NOMO-1 treated with DMSO at 0.1 percent for 48 hours (cell line): ENCODE measurements around the gene DTL.

Source experiments
- DNase-seq: peaks from one replicate; lab custom pipeline; 2025; ENCODE audit not compliant: unreplicated experiment; lab: John Stamatoyannopoulos, UW

Gene DTL

GRCh38 chr1:212089560-212090163 is 54.1 kb downstream of the DTL start:
- DNase-seq, result peak; percentile 19

GRCh38 chr1:212091438-212092121 is 56.0 kb downstream of the DTL start:
- DNase-seq, result no peak

- DNase-seq, result no peak
Measured at GRCh38 chr1:212097360-212097759, 61.8 kb downstream of the DTL start.

- DNase-seq, result no peak
Measured at GRCh38 chr1:212098310-212098709, 62.8 kb downstream of the DTL start.

GRCh38 chr1:212098771-212099170 is 63.2 kb downstream of the DTL start:
- no peak for DNase-seq

GRCh38 chr1:212101251-212101650 is 65.7 kb downstream of the DTL start:
- no peak for DNase-seq

GRCh38 chr1:212101735-212102134 is 66.2 kb downstream of the DTL start:
- DNase-seq, result no peak

GRCh38 chr1:212104586-212105325 is 69.2 kb downstream of the DTL start:
- DNase-seq, result no peak

- DNase-seq, result no peak
Measured at GRCh38 chr1:212106286-212106792, 70.8 kb downstream of the DTL start.

- DNase-seq, result no peak
Measured at GRCh38 chr1:212107481-212107880, 71.9 kb downstream of the DTL start.

GRCh38 chr1:212108187-212108586 is 72.6 kb downstream of the DTL start:
- no peak for DNase-seq

- no peak for DNase-seq
Measured at GRCh38 chr1:212108981-212109380, 73.4 kb downstream of the DTL start.

- DNase-seq, result peak; percentile 57
Measured at GRCh38 chr1:212109728-212110127, 74.2 kb downstream of the DTL start.

GRCh38 chr1:212110617-212111016 is 75.1 kb downstream of the DTL start:
- no peak for DNase-seq

GRCh38 chr1:212111536-212111935 is 76.0 kb downstream of the DTL start:
- DNase-seq, result no peak

GRCh38 chr1:212113706-212114105 is 78.2 kb downstream of the DTL start:
- no peak for DNase-seq

GRCh38 chr1:212118167-212118871 is 82.8 kb downstream of the DTL start:
- DNase-seq, result no peak

GRCh38 chr1:212118872-212119260 is 83.3 kb downstream of the DTL start:
- DNase-seq, result no peak

- DNase-seq, result no peak
Measured at GRCh38 chr1:212119397-212119837, 83.9 kb downstream of the DTL start.

GRCh38 chr1:212119863-212120262 is 84.3 kb downstream of the DTL start:
- DNase-seq, result no peak

- DNase-seq, result no peak
Measured at GRCh38 chr1:212121779-212122178, 86.2 kb downstream of the DTL start.
